K562 (cell line): ENCODE measurements around the gene MRGPRD. TPM values are rescaled to one million over a fixed set of nuclear protein-coding genes. Genes with fewer than 3 reads are reported as not detected.
A peak's percentile ranks its signal among the peaks of the same experiment; 100 is the strongest.

ENCODE experiments used
- ATAC-seq: fragments of 200-7000 bp; cut with Tn5 transposase; 3 replicates; pipeline ENCODE4 v1.9.1; 2020; ENCODE audit warnings: moderate library complexity
- BruUV-seq: library from RNA; stranded (reverse); fragments of 400-500 nt; replicated peaks from 2 replicates; lab custom pipeline; 2021; lab: Mats Ljungman, UMichigan
- CTCF ChIA-PET: fragments of 300-600 bp; formaldehyde crosslinking; extraction: SDS; loops from one replicate; lab custom pipeline; 2021; ENCODE audit warnings: low intra/inter-chr PET ratio; lab: Yijun Ruan, JAX
- POLR2A ChIA-PET: fragments of 300-600, 350-650 bp; sonication (Branson Sonifier 250); formaldehyde crosslinking; extraction: SDS; loops from one replicate; lab custom pipeline; 2021; ENCODE audit warnings: antibody characterized with exemption, inconsistent platforms; lab: Yijun Ruan, JAX
- DNase-seq, 4 experiments: peaks; one replicate each; pipeline versions ENCODE4 v3.0.0 to v3.0.0-alpha.2; 2011 to 2018; ENCODE audit warnings: low spot score in 3 of 4, mixed read lengths in 3 of 4; ENCODE audit errors: extremely low read depth in 1 of 4
- FAIRE-seq: peaks from 2 replicates; lab custom pipeline; 2011; peaks lifted over from hg19 to GRCh38; lab: Jason Lieb, UNC
- H2AFZ ChIP-seq: 2 replicates; pipeline ENCODE4 v1.6.0; 2011; ENCODE audit warnings: low read depth, low read length, control low read depth, inconsistent platforms
- H3K27ac ChIP-seq: fragments of 200-600 bp; 3 replicates; pipeline ENCODE4 v1.8.0; 2011; ENCODE audit warnings: low read depth, mild to moderate bottlenecking, control low read depth, inconsistent platforms, low read length, moderate library complexity, mixed read lengths; ENCODE audit errors: extremely low read depth
- H3K27me3 ChIP-seq, 2 experiments: fragments of 300-600 bp in 1 of 2; 2 replicates in 1 of 2; 3 replicates in 1 of 2; pipeline versions ENCODE4 v1.6.0 to v1.8.0; 2011; ENCODE audit warnings: inconsistent platforms in 2 of 2, low read length in 2 of 2, mild to moderate bottlenecking in 1 of 2, mixed read lengths in 1 of 2, moderate library complexity in 1 of 2; ENCODE audit not compliant: control insufficient read depth in 2 of 2, insufficient read depth in 2 of 2
- H3K36me3 ChIP-seq: fragments of 300-600 bp; 3 replicates; pipeline ENCODE4 v1.8.0; 2011; ENCODE audit warnings: mild to moderate bottlenecking, low read length, inconsistent platforms; ENCODE audit not compliant: control insufficient read depth, insufficient read depth
- H3K4me1 ChIP-seq, 2 experiments: fragments of 200-600 bp in 1 of 2; replicated peaks in 1 of 2; 2 replicates in 1 of 2; 3 replicates in 1 of 2; pipeline versions ENCODE4 v1.5.1 to v1.8.0; 2011; ENCODE audit warnings: inconsistent platforms in 2 of 2, low read length in 2 of 2, mild to moderate bottlenecking in 1 of 2, mixed read lengths in 1 of 2, moderate library complexity in 1 of 2; ENCODE audit not compliant: control insufficient read depth in 2 of 2, insufficient read depth in 2 of 2
- H3K4me2 ChIP-seq: 2 replicates; pipeline ENCODE4 v1.6.1; 2011; ENCODE audit warnings: low read length, control low read depth, inconsistent platforms, mixed read lengths; ENCODE audit not compliant: insufficient read depth
- H3K4me3 ChIP-seq: fragments of 200-600 bp; sonication (generic), shearing (Covaris generic); 2 replicates; pipeline ENCODE4 v1.5.1; 2016; ENCODE audit warnings: control low read depth, inconsistent platforms
- H3K79me2 ChIP-seq: fragments of 200-600 bp; 3 replicates; pipeline ENCODE4 v1.8.0; 2011; ENCODE audit warnings: low read length, inconsistent platforms; ENCODE audit not compliant: control insufficient read depth, insufficient read depth
- H3K9ac ChIP-seq, 2 experiments: 2 replicates each; pipeline versions ENCODE4 v1.6.0 to v1.6.1; 2011; ENCODE audit warnings: low read depth in 2 of 2, low read length in 2 of 2, control low read depth in 1 of 2, inconsistent platforms in 1 of 2, mild to moderate bottlenecking in 1 of 2, mixed read lengths in 1 of 2; ENCODE audit not compliant: insufficient read depth in 1 of 2
- H3K9me1 ChIP-seq: one replicate; pipeline ENCODE4 v1.6.0; 2011; ENCODE audit warnings: inconsistent platforms, mild to moderate bottlenecking, low read length, moderate library complexity; ENCODE audit not compliant: control insufficient read depth, insufficient read depth
- H3K9me3 ChIP-seq: replicated peaks from 2 replicates; pipeline ENCODE4 v1.5.1; 2011; ENCODE audit warnings: low read depth, low read length, inconsistent platforms; ENCODE audit not compliant: control insufficient read depth, insufficient read depth
- H4K20me1 ChIP-seq: replicated peaks from 2 replicates; pipeline ENCODE4 v1.6.1; 2011; ENCODE audit warnings: low read length, inconsistent platforms, mixed read lengths; ENCODE audit not compliant: control insufficient read depth, insufficient read depth
- CEBPB ChIP-seq: fragments of 450-650 bp; IDR thresholded peaks from 2 replicates; pipeline ENCODE4 v1.6.1; 2016; ENCODE audit warnings: missing genetic modification characterization, missing compliant biosample characterization
- NCOA1 ChIP-seq: fragments of 450-650 bp; IDR thresholded peaks from 2 replicates; pipeline ENCODE4 v1.6.1; 2016; ENCODE audit warnings: low read depth
- PREB ChIP-seq: sonication (generic); formaldehyde crosslinking; IDR thresholded peaks from 2 replicates; pipeline ENCODE4 v1.8.1; 2023; ENCODE audit warnings: mild to moderate bottlenecking, missing genetic modification reagents
- TSHZ1 ChIP-seq: fragments of 250-450 bp; sonication (Bioruptor Pico); IDR thresholded peaks from 2 replicates; pipeline ENCODE4 v1.4.0; 2020; ENCODE audit warnings: mild to moderate bottlenecking, moderate library complexity
- WGBS: fragments of 100-300 bp; shearing (Covaris generic); methylation state at CpG from one replicate; pipeline ENCODE4 v1.1.6; 2016; ENCODE audit warnings: low coverage, mixed read lengths; ENCODE audit not compliant: insufficient coverage; ENCODE audit errors: missing lambda C conversion rate; 5-methylcytosine and 5-hydroxymethylcytosine counted together
- in situ Hi-C: fragments of 300-500 bp; cut with MboI; formaldehyde crosslinking; loops from 4 replicates; pipeline ENCODE4 v1.15.0; 2018; ENCODE audit warnings: inconsistent platforms, mixed read lengths
- intact Hi-C: fragments of 100-400 bp; cut with micrococcal nuclease; formaldehyde crosslinking; loops from 2 replicates; pipeline ENCODE4 v1.14.2; 2022
- polyA plus RNA-seq, 8 experiments: library from polyadenylated mRNA; depleted of rRNA in 4 of 8; stranded (reverse) in 5 of 8; unstranded in 3 of 8; fragments of >200 nt; fragmentation: Nextera tagmentation in 2 of 8; fragmentation: Illumina TruSeq in 1 of 8; extraction: Ambion mirVana in 2 of 8; extraction: Trizol in 1 of 8; gene quantifications; 2 replicates each; pipeline versions ENCODE4 v1.2.1 to v1.2.3, GENCODE V29; 2011 to 2014; ENCODE audit warnings: inconsistent platforms in 1 of 8, missing spikeins in 1 of 8
- total RNA-seq, 7 experiments: library from RNA; depleted of rRNA in 6 of 7; stranded (reverse); fragments of >200 nt in 6 of 7; fragmentation: Illumina TruSeq in 2 of 7; extraction: Trizol in 2 of 7; gene quantifications; 2 replicates each; pipeline versions ENCODE4 v1.2.1 to v1.2.3, GENCODE V29; 2011 to 2021; ENCODE audit warnings: low replicate concordance in 1 of 7

MRGPRD gene
- total and polyA plus RNA-seq, 9 of the 15 experiments (the other 6 are each of a cell fraction or from before 2014, with no cell fraction given), result not detected

- TF ChIP-seq TSHZ1 (CRISPR knock-in tag), result no peak
- TF ChIP-seq, all 486 proteins: peak for 0
Observed at GRCh38 chr11:68948496-68948895, 32.3 kb downstream of the MRGPRD start (continued).

GRCh38 chr11:68947151-68947550, 33.6 kb downstream of the MRGPRD start:
- no peak for FAIRE-seq
- in situ Hi-C loops, result no loop called here

More at GRCh38 chr11:68947151-68947550, 33.6 kb downstream of the MRGPRD start:
- H3K9me1 ChIP-seq, result no peaks in the 10 kb centered on the region
- intact Hi-C loops, result no loop called here
- no peaks in the 10 kb centered on the region for H4K20me1 ChIP-seq
- H3K79me2 ChIP-seq, result no peaks in the 10 kb centered on the region
- ChIA-PET POLR2A (interaction anchor here (0.6 to 0.7 kb wide), 2 partner anchors 66 to 84 kb away, joined by 3 read pairs; partner anchors contain the start of gene MRGPRF), CTCF (no interaction called here)
- no peak for TF ChIP-seq PREB
- TF ChIP-seq NCOA1, result no peak
- peak; percentile 77 for TF ChIP-seq CEBPB
- no peak overlapping the region for H3K27ac ChIP-seq
- H2AFZ ChIP-seq, result no peak overlapping the region
- H3K4me1 ChIP-seq, result peaks cover 5 to 14% of the 10 kb centered on the region in 2 experiments; a peak in 4 of 5 replicates
- DNase-seq (no peak), ATAC-seq (no peak)
- BruUV-seq, result no TSS peak
- no peak overlapping the region for H3K9ac ChIP-seq
- no peaks in the 10 kb centered on the region for H3K36me3 ChIP-seq
- WGBS, result 39% methylated on average over 7 of the region's 11 CpGs
- no peaks in the 10 kb centered on the region for H3K27me3 ChIP-seq
- no peaks in the 10 kb centered on the region for H3K9me3 ChIP-seq
- no peak overlapping the region for H3K4me3 ChIP-seq
- H3K4me2 ChIP-seq, result no peak overlapping the region
